MM.1S (cell line): ENCODE measurements around the gene TOB1.

ENCODE experiments used
- DNase-seq: peaks from one replicate; pipeline ENCODE4 v3.0.0-alpha.2; 2015
- H2AFZ ChIP-seq: fragments of 300-600 bp; sonication (generic); 2 replicates; pipeline ENCODE4 v1.6.0; 2016; ENCODE audit warnings: antibody characterized with exemption, low read length
- H3F3A ChIP-seq: fragments of 300-600 bp; sonication (generic); 2 replicates; pipeline ENCODE4 v1.6.1; 2016; ENCODE audit warnings: mild to moderate bottlenecking, antibody characterized with exemption, low read length, moderate library complexity, mixed read lengths; ENCODE audit not compliant: insufficient read depth
- H3K27ac ChIP-seq: fragments of 300-600 bp; sonication (generic); 2 replicates; pipeline ENCODE4 v1.5.1; 2016; ENCODE audit warnings: mild to moderate bottlenecking, low read length
- H3K27me3 ChIP-seq: fragments of 300-600 bp; sonication (generic); replicated peaks from 2 replicates; pipeline ENCODE4 v1.6.0; 2016; ENCODE audit warnings: low read length; ENCODE audit not compliant: insufficient read depth
- H3K36me3 ChIP-seq: fragments of 300-600 bp; sonication (generic); replicated peaks from 2 replicates; pipeline ENCODE4 v1.6.1; 2016; ENCODE audit warnings: mild to moderate bottlenecking, low read length, mixed read lengths; ENCODE audit not compliant: insufficient read depth
- H3K4me1 ChIP-seq: fragments of 300-600 bp; sonication (generic); 2 replicates; pipeline ENCODE4 v1.6.1; 2016; ENCODE audit warnings: low read length, mixed read lengths
- H3K4me2 ChIP-seq: fragments of 300-600 bp; sonication (generic); 2 replicates; pipeline ENCODE4 v1.6.0; 2016; ENCODE audit warnings: low read depth, low read length
- H3K4me3 ChIP-seq: fragments of 300-600 bp; sonication (generic); 2 replicates; pipeline ENCODE4 v1.5.1; 2016; ENCODE audit warnings: low read length, mixed read lengths
- H3K79me2 ChIP-seq: fragments of 300-600 bp; sonication (generic); 2 replicates; pipeline ENCODE4 v1.6.1; 2016; ENCODE audit warnings: mixed run types, low read length, mixed read lengths
- H3K9ac ChIP-seq: fragments of 300-600 bp; sonication (generic); 2 replicates; pipeline ENCODE4 v1.6.1; 2016; ENCODE audit warnings: low read length, mixed read lengths
- H3K9me2 ChIP-seq: fragments of 300-600 bp; sonication (generic); replicated peaks from 2 replicates; pipeline ENCODE4 v1.6.1; 2016; ENCODE audit warnings: mild to moderate bottlenecking, low read length, mixed read lengths; ENCODE audit not compliant: insufficient read depth
- H3K9me3 ChIP-seq: fragments of 300-600 bp; sonication (generic); replicated peaks from 2 replicates; pipeline ENCODE4 v1.6.1; 2016; ENCODE audit warnings: mild to moderate bottlenecking, low read length, mixed read lengths; ENCODE audit not compliant: insufficient read depth
- H4K20me1 ChIP-seq: fragments of 300-600 bp; sonication (generic); 2 replicates; pipeline ENCODE4 v1.6.1; 2016; ENCODE audit warnings: mild to moderate bottlenecking, low read length, moderate library complexity, mixed read lengths; ENCODE audit not compliant: insufficient read depth
- EZH2 ChIP-seq: fragments of 300-600 bp; sonication (generic); optimal IDR thresholded peaks from 2 replicates; pipeline ENCODE3; 2017; ENCODE audit warnings: low read depth, mild to moderate bottlenecking, antibody characterized with exemption, low read length, mixed read lengths
- EZH2phosphoT487 ChIP-seq: fragments of 300-600 bp; sonication (generic); IDR thresholded peaks from 2 replicates; pipeline ENCODE4 v1.6.1; 2018; ENCODE audit warnings: antibody characterized with exemption, low read length
- TF ChIP-seq, protein P1 (sequence below): fragments of 300-600 bp; sonication (generic); IDR thresholded peaks from 2 replicates; pipeline ENCODE4 v1.5.1; 2016; ENCODE audit warnings: antibody characterized with exemption, low read length, mixed read lengths

TOB1 gene

DNA sequence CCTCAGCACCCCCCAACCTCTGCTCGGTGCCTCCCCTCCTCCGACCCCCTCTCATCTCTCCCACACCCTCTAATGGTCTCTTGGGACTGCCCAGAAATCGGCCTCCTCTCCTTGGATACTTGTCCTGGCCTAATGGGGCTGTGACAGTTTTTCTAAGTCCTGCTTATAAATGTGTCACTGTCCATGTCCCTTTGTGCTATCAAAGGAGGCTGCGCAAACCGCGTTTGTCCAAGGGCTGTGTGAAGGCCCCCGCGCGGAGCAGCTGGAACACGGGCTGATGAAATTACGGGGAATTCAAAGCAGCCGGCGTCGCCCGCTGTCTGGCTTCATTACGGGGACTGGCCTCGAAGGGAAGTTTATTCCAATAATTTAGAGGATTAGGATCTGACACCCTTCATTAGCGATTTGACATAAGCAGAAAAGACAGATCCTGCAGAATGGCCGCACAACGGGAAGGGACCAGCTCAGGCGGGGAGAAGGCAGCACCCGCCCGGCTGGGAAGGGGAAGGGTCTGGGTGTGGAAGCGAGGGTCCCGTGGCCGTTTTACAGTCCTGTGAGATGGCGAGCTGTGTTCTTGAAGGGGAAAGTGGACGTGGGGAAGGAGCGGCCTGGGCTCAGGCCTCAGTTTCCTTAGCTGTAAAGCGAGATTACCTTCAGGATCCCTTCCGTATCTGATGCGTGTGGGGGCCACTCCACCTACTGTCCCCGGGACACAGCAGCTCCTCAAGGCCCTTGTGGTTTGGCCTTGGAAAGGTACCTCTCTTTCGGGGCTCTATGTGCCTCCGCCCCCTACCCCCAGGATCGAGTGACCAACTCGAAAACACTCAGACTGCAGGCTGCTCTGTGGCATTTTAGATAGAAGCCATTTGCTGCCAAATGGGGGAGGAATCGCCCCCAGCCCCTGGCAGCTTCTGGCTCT lies 32.4 kb downstream of the TOB1 start:
- H3K27ac ChIP-seq, result no peak overlapping the region
- peaks cover 23% of the 10 kb centered on the region for H3K4me1 ChIP-seq
- H2AFZ ChIP-seq, result no peak overlapping the region
- H3K4me3 ChIP-seq, result no peak overlapping the region
- no peaks in the 10 kb centered on the region for H3K79me2 ChIP-seq
- no peak for DNase-seq
- peaks cover 19% of the 10 kb centered on the region for H3F3A ChIP-seq
- H4K20me1 ChIP-seq, result no peaks in the 10 kb centered on the region
- no peak overlapping the region for H3K9ac ChIP-seq
- H3K36me3 ChIP-seq, result no peaks in the 10 kb centered on the region
- H3K4me2 ChIP-seq, result no peak overlapping the region
- H3K27me3 ChIP-seq, result no peaks in the 10 kb centered on the region
- TF ChIP-seq EZH2 (no peak), EZH2phosphoT487 (no peak)
- TF ChIP-seq, protein P1, sequence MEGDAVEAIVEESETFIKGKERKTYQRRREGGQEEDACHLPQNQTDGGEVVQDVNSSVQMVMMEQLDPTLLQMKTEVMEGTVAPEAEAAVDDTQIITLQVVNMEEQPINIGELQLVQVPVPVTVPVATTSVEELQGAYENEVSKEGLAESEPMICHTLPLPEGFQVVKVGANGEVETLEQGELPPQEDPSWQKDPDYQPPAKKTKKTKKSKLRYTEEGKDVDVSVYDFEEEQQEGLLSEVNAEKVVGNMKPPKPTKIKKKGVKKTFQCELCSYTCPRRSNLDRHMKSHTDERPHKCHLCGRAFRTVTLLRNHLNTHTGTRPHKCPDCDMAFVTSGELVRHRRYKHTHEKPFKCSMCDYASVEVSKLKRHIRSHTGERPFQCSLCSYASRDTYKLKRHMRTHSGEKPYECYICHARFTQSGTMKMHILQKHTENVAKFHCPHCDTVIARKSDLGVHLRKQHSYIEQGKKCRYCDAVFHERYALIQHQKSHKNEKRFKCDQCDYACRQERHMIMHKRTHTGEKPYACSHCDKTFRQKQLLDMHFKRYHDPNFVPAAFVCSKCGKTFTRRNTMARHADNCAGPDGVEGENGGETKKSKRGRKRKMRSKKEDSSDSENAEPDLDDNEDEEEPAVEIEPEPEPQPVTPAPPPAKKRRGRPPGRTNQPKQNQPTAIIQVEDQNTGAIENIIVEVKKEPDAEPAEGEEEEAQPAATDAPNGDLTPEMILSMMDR, result no peak
- no peaks in the 10 kb centered on the region for H3K9me3 ChIP-seq
- H3K9me2 ChIP-seq, result no peaks in the 10 kb centered on the region

DNA sequence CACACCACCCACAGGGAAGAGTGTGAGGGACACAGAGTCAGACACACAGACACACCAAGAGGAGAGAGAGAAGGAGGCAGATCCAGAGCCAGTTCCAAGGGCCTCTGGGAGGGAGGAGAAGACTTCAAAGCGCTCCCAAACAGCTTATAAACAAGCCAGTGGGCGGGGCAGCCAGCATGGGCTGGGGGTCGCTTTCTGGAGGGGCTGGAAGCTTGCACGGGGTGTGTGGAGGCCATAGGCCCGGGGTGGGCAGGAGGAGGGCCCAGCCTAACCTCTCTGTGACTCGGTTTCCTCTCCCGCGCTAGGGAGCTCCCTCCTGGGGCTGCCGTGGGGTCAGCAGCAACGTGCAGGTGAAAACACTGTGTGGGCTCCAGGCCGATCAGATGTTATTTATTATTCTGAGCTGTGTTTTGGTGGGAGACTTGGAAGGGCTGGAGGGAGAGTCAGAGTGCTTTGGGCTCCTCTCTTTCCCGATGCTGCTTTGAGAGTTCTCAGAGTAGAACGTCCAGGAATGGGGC lies 33.2 kb downstream of the TOB1 start:
- DNase-seq, result no peak
- no peak overlapping the region for H3K9ac ChIP-seq
- no peaks in the 10 kb centered on the region for H3K9me2 ChIP-seq

DNA sequence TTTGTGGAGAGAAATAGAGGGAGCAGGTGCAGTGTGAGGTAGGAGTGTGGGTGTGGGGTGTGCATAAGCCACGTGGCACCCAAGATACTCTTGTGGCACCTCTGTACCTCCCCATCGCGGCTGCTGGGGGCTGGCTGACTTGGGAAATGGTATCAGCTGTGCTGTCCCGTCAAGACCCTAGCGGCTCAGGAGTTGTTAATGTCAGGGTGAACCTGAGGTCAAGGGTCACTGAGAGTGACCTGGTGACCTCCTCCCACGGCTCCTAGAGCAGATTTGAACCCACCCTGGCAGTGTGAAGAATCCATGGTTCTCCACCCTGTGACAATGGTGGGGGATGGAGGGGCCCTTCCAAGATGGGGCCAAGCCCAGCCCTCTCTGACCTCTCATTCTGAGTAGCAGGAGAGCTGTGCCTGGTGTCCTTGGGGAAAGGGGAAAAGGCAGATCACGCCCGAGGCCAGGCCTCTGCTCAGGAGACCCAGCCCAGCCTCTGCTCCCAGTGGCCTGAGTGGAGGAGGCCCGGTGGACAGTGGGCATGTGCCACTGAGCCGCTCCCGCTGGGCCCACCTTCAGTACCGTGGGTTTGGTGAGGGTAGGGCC lies 33.8 kb downstream of the TOB1 start:
- no peak overlapping the region for H3K27ac ChIP-seq
- H2AFZ ChIP-seq, result no peak overlapping the region
- peaks cover 36% of the 10 kb centered on the region for H3K4me1 ChIP-seq

More for the DNA sequence above, 33.2 kb downstream of the TOB1 start:
- H3K36me3 ChIP-seq, result no peaks in the 10 kb centered on the region
- H3K4me2 ChIP-seq, result no peak overlapping the region
- H3K27ac ChIP-seq, result no peak overlapping the region
- TF ChIP-seq, protein P1, result no peak
- TF ChIP-seq EZH2phosphoT487 (no peak), EZH2 (no peak)
- no peaks in the 10 kb centered on the region for H3K27me3 ChIP-seq
- H3F3A ChIP-seq, result peaks cover 27% of the 10 kb centered on the region
- no peaks in the 10 kb centered on the region for H3K9me3 ChIP-seq
- no peaks in the 10 kb centered on the region for H4K20me1 ChIP-seq
- H2AFZ ChIP-seq, result no peak overlapping the region
- peaks cover 30% of the 10 kb centered on the region for H3K4me1 ChIP-seq
- no peaks in the 10 kb centered on the region for H3K79me2 ChIP-seq
- no peak overlapping the region for H3K4me3 ChIP-seq

More for the DNA sequence above, 33.8 kb downstream of the TOB1 start:
- no peaks in the 10 kb centered on the region for H4K20me1 ChIP-seq
- H3K36me3 ChIP-seq, result no peaks in the 10 kb centered on the region
- no peaks in the 10 kb centered on the region for H3K79me2 ChIP-seq
- H3F3A ChIP-seq, result peaks cover 33% of the 10 kb centered on the region
- no peaks in the 10 kb centered on the region for H3K9me2 ChIP-seq
- no peak overlapping the region for H3K4me2 ChIP-seq
- TF ChIP-seq, protein P1, result no peak
- TF ChIP-seq EZH2 (no peak), EZH2phosphoT487 (no peak)
- H3K27me3 ChIP-seq, result no peaks in the 10 kb centered on the region
- DNase-seq, result no peak
- no peak overlapping the region for H3K4me3 ChIP-seq
- H3K9me3 ChIP-seq, result no peaks in the 10 kb centered on the region
- H3K9ac ChIP-seq, result no peak overlapping the region
